AG04449 (cell line): ENCODE data around the gene OXT.
"Not testable (repeated sequence)": the region's sequence is repeated elsewhere in the genome, so short reads cannot be mapped to it uniquely, and the experiment has no call there.

Source experiments
- CTCF ChIA-PET: fragments of 350-600 bp; formaldehyde crosslinking; extraction: SDS; loops from one replicate; lab custom pipeline; 2021; ENCODE audit warnings: antibody characterized with exemption; lab: Yijun Ruan, JAX
- POLR2A ChIA-PET: fragments of 400-600, 350-600 bp; formaldehyde crosslinking; extraction: SDS; loops from one replicate; lab custom pipeline; 2020; ENCODE audit warnings: antibody characterized with exemption, inconsistent platforms; lab: Yijun Ruan, JAX
- DNase-seq: peaks from one replicate; pipeline ENCODE4 v3.0.0-alpha.2; 2010; ENCODE audit warnings: low read depth, low spot score
- H3K4me3 ChIP-seq: 2 replicates; pipeline ENCODE4 v1.5.1; 2011; ENCODE audit warnings: low read depth, mild to moderate bottlenecking, control low read depth, low read length
- TF ChIP-seq, protein P1 (sequence below): IDR thresholded peaks from one replicate; pipeline ENCODE4 v1.5.1; 2011; ENCODE audit warnings: mild to moderate bottlenecking, moderate library complexity, low read length, control low read depth, inconsistent platforms; ENCODE audit not compliant: insufficient read depth; ENCODE audit errors: missing control alignments

OXT gene

DNA sequence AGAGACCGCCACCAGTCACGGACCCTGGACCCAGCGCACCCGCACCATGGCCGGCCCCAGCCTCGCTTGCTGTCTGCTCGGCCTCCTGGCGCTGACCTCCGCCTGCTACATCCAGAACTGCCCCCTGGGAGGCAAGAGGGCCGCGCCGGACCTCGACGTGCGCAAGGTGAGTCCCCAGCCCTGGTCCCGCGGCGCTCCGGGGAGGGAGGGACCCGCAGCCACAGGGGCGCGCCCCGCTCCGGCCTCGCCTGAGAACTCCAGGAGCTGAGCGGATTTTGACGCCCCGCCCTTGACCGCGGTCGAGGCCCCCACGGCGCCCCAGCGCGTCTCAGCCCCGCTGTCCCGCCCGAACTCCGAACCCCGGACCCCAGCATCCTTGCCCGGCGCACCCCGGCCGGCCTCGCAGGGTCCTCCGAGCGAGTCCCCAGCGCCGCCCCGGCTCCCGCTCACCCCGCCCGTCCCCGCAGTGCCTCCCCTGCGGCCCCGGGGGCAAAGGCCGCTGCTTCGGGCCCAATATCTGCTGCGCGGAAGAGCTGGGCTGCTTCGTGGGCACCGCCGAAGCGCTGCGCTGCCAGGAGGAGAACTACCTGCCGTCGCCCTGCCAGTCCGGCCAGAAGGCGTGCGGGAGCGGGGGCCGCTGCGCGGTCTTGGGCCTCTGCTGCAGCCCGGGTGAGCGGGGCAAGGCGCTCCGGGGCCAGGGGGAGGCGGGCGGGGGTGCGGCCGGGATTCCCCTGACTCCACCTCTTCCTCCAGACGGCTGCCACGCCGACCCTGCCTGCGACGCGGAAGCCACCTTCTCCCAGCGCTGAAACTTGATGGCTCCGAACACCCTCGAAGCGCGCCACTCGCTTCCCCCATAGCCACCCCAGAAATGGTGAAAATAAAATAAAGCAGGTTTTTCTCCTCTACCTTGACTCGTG is at the start of gene OXT:
TSS of gene OXT (plus strand) at position 11 of the 920 bp plus-strand sequence. CDS start at position 47, 36 bp downstream.
- POLR2A ChIA-PET = no interaction called here
- CTCF ChIA-PET = interaction anchor here (11.0 kb wide), 1 partner anchor 19 kb away, joined by 86 read pairs; no protein-coding TSS in a partner anchor
- DNase-seq = no peak
- TF ChIP-seq, protein P1, sequence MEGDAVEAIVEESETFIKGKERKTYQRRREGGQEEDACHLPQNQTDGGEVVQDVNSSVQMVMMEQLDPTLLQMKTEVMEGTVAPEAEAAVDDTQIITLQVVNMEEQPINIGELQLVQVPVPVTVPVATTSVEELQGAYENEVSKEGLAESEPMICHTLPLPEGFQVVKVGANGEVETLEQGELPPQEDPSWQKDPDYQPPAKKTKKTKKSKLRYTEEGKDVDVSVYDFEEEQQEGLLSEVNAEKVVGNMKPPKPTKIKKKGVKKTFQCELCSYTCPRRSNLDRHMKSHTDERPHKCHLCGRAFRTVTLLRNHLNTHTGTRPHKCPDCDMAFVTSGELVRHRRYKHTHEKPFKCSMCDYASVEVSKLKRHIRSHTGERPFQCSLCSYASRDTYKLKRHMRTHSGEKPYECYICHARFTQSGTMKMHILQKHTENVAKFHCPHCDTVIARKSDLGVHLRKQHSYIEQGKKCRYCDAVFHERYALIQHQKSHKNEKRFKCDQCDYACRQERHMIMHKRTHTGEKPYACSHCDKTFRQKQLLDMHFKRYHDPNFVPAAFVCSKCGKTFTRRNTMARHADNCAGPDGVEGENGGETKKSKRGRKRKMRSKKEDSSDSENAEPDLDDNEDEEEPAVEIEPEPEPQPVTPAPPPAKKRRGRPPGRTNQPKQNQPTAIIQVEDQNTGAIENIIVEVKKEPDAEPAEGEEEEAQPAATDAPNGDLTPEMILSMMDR = no peak
- peak within 1 kb of the TSS; percentile 53 for H3K4me3 ChIP-seq

DNA sequence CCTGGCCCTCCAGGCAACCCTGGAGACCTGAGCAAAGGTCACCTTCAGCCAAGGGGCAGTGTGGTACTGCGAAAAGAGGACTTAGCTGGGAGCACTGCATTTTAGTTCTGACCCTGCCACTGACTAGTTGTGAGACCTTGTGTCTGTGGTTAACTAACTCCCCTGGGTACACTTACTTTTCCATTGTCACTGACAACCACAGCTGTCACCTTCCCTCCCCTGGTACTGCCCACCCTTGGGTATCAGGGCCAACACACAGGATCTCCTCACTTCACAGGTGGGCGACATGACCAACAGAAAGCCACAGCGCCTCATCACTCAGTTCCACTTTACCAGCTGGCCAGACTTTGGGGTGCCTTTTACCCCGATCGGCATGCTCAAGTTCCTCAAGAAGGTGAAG is 49.6 kb upstream of the OXT start:
- POLR2A ChIA-PET = no interaction called here
- DNase-seq = no peak
- TF ChIP-seq, protein P1 = no peak
- CTCF ChIA-PET = no interaction called here
- H3K4me3 ChIP-seq = no peak overlapping the region

DNA sequence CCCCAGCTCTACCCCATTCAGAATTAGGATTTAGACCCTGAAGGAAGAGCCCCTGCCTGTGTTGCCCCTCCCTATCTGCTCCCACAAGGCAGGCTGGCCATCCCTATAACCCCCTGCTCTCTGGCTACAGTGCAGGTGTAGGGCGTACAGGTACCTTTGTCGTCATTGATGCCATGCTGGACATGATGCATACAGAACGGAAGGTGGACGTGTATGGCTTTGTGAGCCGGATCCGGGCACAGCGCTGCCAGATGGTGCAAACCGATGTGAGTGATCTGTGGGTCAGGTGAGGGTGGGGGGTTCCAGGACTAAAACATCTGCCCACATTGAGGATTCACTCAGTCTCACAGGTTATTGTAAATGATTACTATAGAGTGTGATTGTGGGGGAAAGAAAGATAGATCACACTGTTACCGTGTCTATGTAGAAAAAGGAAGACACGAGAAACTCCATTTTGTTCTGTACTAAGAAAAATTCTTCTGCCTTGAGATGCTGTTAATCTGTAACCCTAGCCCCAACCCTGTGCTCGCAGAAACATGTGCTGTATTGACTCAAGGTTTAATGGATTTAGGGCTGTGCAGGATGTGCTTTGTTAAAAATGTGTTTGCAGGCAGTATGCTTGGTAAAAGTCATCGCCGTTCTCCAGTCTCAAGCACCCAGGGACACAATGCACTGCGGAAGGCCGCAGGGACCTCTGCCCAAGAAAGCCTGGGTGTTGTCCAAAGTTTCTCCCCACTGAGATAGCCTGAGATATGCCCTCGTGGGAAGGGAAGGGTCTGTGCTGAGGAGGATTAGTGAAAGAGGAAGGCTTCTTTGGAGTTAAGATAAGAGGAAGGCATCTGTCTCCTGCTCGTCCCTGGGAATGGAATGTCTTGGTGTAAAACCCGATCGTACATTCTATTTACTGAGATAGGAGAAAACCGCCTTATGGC is 48.6 kb upstream of the OXT start:
- H3K4me3 ChIP-seq, POLR2A ChIA-PET, DNase-seq, CTCF ChIA-PET: not testable (repeated sequence)

DNA sequence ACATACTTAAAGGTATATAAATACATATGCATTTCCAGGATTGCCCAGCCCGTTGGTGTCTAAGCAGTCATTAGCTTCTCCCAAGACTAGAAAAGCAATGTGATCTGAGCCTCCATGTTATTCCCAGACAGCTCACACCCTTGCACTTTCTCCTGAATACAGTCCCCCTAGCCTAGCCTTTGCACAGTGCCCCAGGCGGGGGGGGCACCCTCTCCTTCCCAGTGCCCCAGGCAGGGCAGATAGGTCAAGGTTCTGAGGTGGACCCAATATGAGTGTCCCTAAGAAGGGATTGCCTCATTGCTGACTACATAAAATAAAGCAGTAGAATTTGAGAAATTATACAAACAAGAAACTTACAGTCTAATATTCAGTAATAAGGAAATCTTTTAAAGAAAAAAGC is 43.4 kb upstream of the OXT start:
- DNase-seq = no peak
- no peak overlapping the region for H3K4me3 ChIP-seq
- POLR2A ChIA-PET = no interaction called here
- TF ChIP-seq, protein P1 = no peak
- CTCF ChIA-PET = no interaction called here

DNA sequence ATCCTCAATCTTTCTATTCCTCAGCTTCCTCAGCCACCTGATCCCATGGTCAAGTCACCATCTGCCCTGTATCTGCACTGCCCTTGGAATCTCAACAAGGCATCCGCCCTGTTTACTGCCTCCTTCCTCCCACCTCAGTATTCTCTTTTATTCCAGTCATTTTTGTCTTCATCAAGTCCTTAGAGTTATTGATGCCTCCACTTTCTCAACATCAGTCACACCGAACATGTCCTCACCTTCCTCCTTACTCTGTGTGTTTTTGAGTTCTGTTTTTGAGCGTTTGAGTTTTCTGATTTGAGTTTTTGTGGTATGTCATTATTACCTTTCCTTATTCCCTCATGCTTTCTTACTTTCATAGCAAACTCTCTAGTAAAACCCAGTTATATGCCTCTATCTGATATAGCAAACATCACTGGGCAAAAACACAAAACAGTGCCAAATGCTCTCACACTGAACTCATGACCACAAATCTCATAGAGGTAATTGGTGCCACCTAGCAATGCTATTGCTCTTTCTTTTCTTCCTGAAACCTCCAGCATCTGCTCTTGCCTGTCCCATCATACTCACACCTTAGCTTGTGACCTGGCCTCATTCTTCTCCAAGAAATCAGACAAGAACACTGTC is 39.8 kb upstream of the OXT start:
- no peak for DNase-seq
- no peak overlapping the region for H3K4me3 ChIP-seq
- ChIA-PET CTCF (no interaction called here), POLR2A (no interaction called here)
- TF ChIP-seq, protein P1 = no peak

DNA sequence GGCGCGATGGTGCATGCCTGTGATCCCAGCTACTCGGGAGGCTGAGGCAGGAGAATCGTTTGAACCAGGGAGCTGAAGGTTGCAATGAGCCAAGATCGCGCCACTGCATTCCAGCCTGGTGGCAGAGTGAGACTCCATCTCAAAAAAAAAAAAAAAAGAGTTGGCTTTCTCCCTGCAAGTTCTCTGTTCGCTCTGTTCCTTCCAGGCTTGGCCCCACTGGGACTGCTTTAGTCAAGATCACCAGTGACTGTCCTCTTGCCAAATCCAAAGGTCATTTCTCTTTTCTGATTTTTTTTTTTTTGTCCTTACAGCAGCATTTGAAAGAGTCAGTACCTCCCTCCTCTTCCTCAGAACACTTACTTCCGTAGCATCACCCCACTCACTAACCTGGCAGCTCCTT is 38.8 kb upstream of the OXT start:
- no peak for DNase-seq
- ChIA-PET CTCF (interaction anchor here (0.7 to 1.8 kb wide), 3 partner anchors 13 to 32 kb away, joined by 3 to 4 read pairs (median 3); no protein-coding TSS in a partner anchor), POLR2A (no interaction called here)
- H3K4me3 ChIP-seq = no peak overlapping the region
- TF ChIP-seq, protein P1 = no peak
